IPS-20b (cell line): ENCODE results near the gene CBX7.

Experiments
- H3K27ac ChIP-seq: one replicate; pipeline ENCODE4 v1.5.1; 2013; ENCODE audit warnings: low read length
- H3K27me3 ChIP-seq: 2 replicates; pipeline ENCODE4 v1.6.1; 2013; ENCODE audit warnings: mild to moderate bottlenecking, low read length, inconsistent platforms; ENCODE audit not compliant: insufficient read depth
- H3K36me3 ChIP-seq: 2 replicates; pipeline ENCODE4 v1.6.1; 2013; ENCODE audit warnings: low read depth, mild to moderate bottlenecking, inconsistent platforms, low read length, moderate library complexity; ENCODE audit not compliant: insufficient read depth
- H3K4me1 ChIP-seq: 2 replicates; pipeline ENCODE4 v1.6.1; 2013; ENCODE audit warnings: mild to moderate bottlenecking, control low read depth, inconsistent platforms, low read length, moderate library complexity; ENCODE audit not compliant: insufficient read depth
- H3K4me3 ChIP-seq: 2 replicates; pipeline ENCODE4 v1.5.1; 2013; ENCODE audit warnings: mild to moderate bottlenecking, low read length, inconsistent platforms
- H3K9ac ChIP-seq: 2 replicates; pipeline ENCODE4 v1.6.1; 2013; ENCODE audit warnings: low read depth, mild to moderate bottlenecking, inconsistent platforms, low read length, moderate library complexity
- H3K9me3 ChIP-seq: 2 replicates; pipeline ENCODE4 v1.6.1; 2013; ENCODE audit warnings: mild to moderate bottlenecking, low read depth, low read length, inconsistent platforms; ENCODE audit not compliant: insufficient read depth

CBX7 gene

DNA sequence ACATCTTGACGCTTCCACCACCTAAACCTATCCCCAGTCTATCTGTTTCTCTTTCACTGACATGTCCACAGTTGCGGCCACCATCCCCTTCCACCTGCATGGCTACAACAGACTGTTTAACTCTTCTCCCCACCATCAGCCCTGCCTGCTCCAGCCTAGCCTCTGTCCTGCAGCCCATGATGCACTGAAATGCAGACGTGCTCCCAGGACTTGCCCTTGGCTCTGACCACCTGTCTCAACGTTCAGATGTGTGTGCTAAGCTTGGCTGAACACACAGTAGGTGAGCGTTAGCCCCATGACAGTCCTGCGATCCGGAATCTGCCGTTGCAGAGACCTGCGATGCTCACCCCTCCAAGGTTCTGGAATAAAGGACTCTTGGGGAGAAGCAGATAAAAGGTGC lies 22.7 kb downstream of the CBX7 start:
- H3K27me3 ChIP-seq = no peaks in the 10 kb centered on the region
- H3K4me1 ChIP-seq = peaks cover 12% of the 10 kb centered on the region; the same call in 1 of the 2 replicates
- H3K9ac ChIP-seq = no peak overlapping the region
- H3K4me3 ChIP-seq = no peak overlapping the region
- no peaks in the 10 kb centered on the region for H3K36me3 ChIP-seq
- no peaks in the 10 kb centered on the region for H3K9me3 ChIP-seq
- no peak overlapping the region for H3K27ac ChIP-seq

DNA sequence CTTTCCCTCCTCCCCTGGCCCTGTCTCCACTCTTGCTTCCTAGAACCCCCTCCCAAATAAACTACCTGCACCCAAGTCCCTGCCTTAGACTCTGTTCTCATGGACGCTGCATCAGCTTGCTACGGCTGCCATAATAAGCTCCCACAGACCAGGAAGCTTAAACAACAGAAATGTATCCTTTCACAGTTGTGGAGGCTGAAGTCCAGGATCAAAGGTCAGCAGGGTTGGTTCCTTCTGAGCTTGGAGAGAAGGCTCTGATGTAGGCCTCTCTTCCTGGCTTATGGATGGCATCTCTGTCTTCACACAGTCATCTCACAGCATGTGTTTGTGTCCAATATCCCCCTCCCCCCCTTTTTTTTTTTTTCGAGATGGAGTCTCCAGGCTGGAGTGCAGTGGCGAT lies 23.4 kb downstream of the CBX7 start:
- no peak overlapping the region for H3K4me3 ChIP-seq
- H3K9ac ChIP-seq = no peak overlapping the region
- H3K9me3 ChIP-seq = no peaks in the 10 kb centered on the region
- H3K27ac ChIP-seq = no peak overlapping the region
- H3K4me1 ChIP-seq = peaks cover 12% of the 10 kb centered on the region; the same call in 1 of the 2 replicates
- H3K27me3 ChIP-seq = 0 out of 2 replicates have a peak, but pooled peaks cover 4% of the 10 kb centered on the region
- no peaks in the 10 kb centered on the region for H3K36me3 ChIP-seq

DNA sequence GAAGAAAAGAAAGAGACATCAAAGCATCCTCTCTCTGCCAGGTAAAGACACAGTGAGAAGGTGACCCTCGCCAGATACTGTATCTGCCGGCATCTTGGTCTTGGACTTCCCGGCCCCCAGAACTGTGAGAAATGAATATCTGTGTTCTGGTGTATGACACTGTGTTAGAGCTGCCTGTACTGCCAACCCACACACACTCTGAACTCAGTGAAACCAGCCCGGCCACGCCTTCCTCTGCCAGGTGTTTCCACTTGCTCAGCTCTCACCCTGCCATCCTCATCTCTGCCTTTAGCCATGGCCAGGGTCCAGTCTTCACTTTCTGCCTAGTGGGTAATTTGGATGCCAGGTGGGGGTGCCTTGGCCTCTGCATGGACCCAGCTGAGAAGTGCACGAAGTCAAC lies 24.0 kb downstream of the CBX7 start:
- Histone ChIP-seq H3K4me3 (no peak overlapping the region), H3K9me3 (no peaks in the 10 kb centered on the region), H3K4me1 (peaks cover 12% of the 10 kb centered on the region; the same call in 1 of the 2 replicates), H3K27ac (no peak overlapping the region), H3K9ac (no peak overlapping the region), H3K36me3 (no peaks in the 10 kb centered on the region), H3K27me3 (0 out of 2 replicates have a peak, but pooled peaks cover 4% of the 10 kb centered on the region)

DNA sequence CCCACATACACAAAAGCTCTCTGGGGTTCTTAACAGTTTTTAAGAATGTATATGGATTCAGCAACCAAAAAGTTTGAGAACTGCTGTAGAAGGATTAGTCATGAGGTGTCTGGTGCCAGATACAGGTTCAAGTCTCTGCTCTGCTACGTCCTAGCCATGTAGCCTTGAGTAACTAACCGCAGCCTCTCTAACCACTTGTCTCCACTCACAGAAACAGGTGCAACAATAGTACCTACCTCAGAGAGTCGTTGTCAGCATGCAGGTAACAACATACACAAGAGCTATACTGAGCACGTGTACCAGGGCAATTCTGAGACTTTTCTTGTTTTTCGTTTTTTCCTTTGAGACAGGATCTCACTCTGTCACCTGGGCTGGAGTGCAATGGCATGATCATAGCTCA lies 26.9 kb downstream of the CBX7 start:
- H3K4me3 ChIP-seq = no peak overlapping the region
- no peaks in the 10 kb centered on the region for H3K36me3 ChIP-seq
- no peak overlapping the region for H3K27ac ChIP-seq
- H3K27me3 ChIP-seq = 0 out of 2 replicates have a peak, but pooled peaks cover 4% of the 10 kb centered on the region
- peaks cover 4% of the 10 kb centered on the region; the same call in 1 of the 2 replicates for H3K4me1 ChIP-seq
- H3K9ac ChIP-seq = no peak overlapping the region
- no peaks in the 10 kb centered on the region for H3K9me3 ChIP-seq

DNA sequence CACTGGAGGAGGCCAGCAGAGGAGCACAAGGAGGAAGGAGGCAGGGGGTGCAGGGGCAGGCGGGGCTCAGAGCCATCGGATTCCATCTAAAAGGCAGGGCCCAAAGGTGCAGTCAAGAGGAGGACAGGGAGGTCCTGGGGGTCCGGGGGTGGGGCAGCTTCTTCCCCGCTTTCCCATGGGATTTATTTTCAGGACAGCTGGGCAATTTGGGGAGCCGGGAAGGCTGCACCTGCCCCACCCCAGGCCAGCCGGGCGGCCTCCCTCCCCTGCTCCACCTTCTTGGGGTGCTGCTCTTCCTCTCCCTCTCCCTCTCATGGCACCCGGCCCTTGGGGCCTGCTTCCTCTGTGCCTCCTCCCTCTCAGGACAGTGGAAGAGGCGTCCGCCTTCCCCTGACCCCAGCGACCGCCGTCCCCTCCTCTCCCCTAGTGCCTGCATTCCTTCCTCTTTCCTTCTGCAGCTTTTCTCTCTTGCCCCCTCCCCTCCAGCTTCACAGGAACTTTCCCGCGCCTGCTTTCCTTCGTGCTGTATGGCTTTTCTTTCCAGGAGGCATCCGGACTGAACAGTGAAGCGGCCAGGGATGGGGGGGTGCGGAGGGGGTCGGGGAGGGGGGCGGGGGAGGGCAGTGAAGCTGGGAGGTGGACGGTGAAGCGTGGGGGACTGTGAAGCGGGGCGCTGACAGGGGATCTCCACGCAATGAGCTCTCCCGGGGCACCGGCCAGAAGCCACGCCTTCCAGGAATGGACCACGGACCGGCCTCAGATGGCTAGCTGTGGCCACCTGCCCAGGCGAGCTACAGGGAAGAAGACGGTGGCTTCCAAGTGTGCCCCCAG lies 28.5 kb downstream of the CBX7 start:
- Histone ChIP-seq H3K27me3 (0 out of 2 replicates have a peak, but pooled peaks cover 4% of the 10 kb centered on the region), H3K9ac (no peak overlapping the region; the same call in 1 of the 2 replicates), H3K36me3 (no peaks in the 10 kb centered on the region), H3K4me3 (peak overlapping the region; percentile 26; the same call in 1 of the 2 replicates), H3K27ac (no peak overlapping the region), H3K4me1 (no peaks in the 10 kb centered on the region), H3K9me3 (no peaks in the 10 kb centered on the region)

DNA sequence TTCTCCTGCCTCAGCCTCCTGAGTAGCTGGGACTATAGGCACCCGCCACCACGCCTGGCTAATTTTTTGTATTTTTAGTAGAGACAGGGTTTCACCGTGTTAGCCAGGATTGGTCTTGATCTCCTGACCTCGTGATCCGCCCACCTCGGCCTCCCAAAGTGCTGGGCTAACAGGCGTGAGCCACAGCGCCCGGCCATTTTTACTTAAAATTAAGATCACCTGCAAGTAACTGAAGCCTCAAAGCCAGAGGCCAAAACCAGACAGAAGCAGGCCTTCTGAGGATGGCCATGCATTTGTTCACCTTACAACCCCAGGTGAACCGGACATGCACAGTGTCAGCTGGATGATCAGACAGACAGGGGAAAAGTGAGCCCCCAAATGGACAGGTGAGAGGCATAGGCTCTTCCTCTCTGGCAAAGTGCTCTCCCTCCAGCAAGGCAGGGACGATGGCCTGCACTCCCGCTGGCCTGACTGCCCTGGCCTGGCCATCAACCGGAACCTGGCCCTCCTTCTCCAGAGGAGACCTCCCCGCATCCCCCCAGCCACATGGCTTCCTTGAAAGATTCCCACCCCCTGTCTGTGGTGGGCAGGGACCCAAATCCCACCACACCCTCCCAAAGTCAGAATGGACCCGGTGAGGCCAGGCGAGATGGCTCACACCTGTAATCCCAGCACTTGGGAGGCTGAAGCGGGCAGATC lies 29.6 kb downstream of the CBX7 start:
- Histone ChIP-seq H3K9me3 (no peaks in the 10 kb centered on the region), H3K27ac (no peak overlapping the region)

DNA sequence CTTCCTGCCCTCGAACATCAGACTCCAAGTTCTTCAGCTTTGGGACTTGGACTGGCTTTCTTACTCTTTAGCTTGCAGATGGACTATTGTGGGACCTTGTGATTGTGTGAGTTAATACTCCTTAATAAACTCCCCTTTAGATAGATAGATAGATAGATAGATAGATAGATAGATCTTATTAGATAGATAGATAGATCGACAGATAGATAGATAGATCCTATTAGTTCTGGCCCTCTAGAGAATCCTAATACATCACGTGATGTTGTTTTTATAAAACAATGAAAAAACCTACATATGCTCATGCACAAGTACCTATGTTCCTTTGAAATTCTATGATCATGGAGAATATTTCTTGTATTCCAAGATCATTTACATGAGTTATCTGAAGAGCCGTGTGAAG lies 31.5 kb downstream of the CBX7 start:
- Histone ChIP-seq H3K27ac (no peak overlapping the region), H3K9ac (no peak overlapping the region)

More for the DNA sequence above, 29.6 kb downstream of the CBX7 start:
- Histone ChIP-seq H3K27me3 (0 out of 2 replicates have a peak, but pooled peaks cover 4% of the 10 kb centered on the region), H3K4me1 (no peaks in the 10 kb centered on the region), H3K9ac (no peak overlapping the region), H3K4me3 (no peak overlapping the region), H3K36me3 (no peaks in the 10 kb centered on the region)

DNA sequence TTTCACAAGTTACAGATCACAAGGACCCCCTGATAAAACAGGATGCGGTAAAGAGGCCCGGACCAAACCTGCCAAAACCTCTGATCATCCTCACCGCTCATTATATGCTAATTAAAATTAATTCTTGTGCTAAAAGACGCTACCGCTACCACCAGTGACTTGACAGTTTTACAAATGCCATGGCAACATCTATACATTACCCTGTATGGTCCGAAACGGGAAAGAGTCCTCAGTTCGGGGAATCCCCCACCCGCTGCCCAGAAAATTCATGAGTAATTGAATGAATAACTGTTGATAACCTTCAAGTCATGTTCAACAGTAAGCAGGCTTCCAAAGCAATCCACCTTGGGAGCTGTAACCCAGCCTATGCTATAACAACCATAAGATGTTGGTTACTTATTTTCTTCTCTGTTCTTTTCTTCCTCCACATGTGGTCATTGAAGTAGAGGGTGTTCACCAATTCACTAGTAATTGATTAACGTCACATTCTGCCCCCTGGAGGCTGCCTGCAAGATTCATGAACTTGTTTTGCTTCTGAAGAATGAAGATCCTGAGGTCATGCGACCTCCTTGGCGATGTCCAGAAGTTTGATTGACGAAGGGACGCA lies 34.8 kb downstream of the CBX7 start:
- H3K9ac ChIP-seq = no peak overlapping the region
- no peak overlapping the region for H3K4me3 ChIP-seq
- H3K36me3 ChIP-seq = no peaks in the 10 kb centered on the region
- H3K9me3 ChIP-seq = no peaks in the 10 kb centered on the region
- H3K27ac ChIP-seq = no peak overlapping the region
- peaks cover 22% of the 10 kb centered on the region; the same call in 1 of the 2 replicates for H3K27me3 ChIP-seq
- peaks cover 19% of the 10 kb centered on the region; the same call in 1 of the 2 replicates for H3K4me1 ChIP-seq

More for the DNA sequence above, 31.5 kb downstream of the CBX7 start:
- peaks cover 4% of the 10 kb centered on the region; the same call in 1 of the 2 replicates for H3K4me1 ChIP-seq
- H3K36me3 ChIP-seq = no peaks in the 10 kb centered on the region
- no peaks in the 10 kb centered on the region for H3K9me3 ChIP-seq
- H3K27me3 ChIP-seq = peaks cover 11% of the 10 kb centered on the region; the same call in 1 of the 2 replicates
- no peak overlapping the region for H3K4me3 ChIP-seq

DNA sequence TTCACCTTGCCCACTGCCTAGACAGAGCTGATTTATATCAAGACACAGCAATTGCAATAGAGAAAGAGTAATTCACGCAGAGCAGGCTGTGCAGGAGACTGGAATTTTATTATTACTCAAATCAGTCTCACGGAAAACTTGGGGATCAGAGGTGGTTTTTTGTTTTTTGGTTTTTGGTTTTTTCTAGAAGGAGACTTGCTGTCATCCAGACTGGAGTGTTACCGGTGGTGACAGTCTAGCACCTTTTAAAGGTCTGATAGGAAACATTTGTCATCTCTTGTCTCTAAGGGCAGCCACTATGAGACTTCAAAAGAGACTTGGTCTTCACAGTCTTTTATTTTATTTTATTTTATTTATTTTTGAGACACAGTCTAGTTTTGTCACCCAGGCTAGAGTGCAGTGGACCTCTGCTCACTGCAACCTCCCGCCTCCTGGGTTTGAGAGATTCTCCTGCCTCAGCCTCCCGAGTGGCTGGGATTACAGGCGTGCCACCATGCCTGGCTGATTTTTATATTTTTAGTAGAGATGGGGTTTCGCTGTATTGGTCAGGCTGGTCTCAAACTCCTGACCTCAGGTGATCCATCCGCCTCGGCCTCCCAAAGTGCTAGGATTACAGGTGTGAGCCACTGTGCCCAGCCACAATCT lies 36.4 kb downstream of the CBX7 start:
- Histone ChIP-seq H3K9me3 (no peaks in the 10 kb centered on the region), H3K27me3 (peaks cover 22% of the 10 kb centered on the region; the same call in 1 of the 2 replicates), H3K27ac (no peak overlapping the region), H3K9ac (no peak overlapping the region), H3K36me3 (no peaks in the 10 kb centered on the region), H3K4me1 (peaks cover 19% of the 10 kb centered on the region; the same call in 1 of the 2 replicates), H3K4me3 (no peak overlapping the region)

DNA sequence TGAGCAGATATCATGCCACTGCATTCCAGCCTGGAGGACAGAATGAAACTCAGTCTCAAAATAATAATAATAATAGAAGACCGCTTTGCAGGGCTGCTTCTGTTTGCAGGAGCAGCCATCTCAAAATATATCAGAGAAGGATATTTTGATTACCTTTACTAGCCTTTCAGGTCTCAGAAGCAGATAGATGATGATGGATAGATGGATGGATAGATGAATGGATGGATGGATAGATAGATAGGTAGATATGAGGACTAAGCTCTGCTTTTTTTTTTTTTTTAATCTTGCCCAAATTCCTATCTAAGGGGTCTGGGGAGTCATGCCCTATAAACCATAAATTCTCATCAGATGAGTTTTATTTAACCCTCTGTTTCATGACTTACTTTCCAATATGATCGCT lies 36.9 kb downstream of the CBX7 start:
- Histone ChIP-seq H3K27me3 (peaks cover 22% of the 10 kb centered on the region; the same call in 1 of the 2 replicates), H3K27ac (no peak overlapping the region), H3K4me1 (peaks cover 25% of the 10 kb centered on the region; the same call in 1 of the 2 replicates), H3K36me3 (no peaks in the 10 kb centered on the region), H3K9me3 (no peaks in the 10 kb centered on the region), H3K4me3 (no peak overlapping the region; the same call in 1 of the 2 replicates), H3K9ac (no peak overlapping the region)

DNA sequence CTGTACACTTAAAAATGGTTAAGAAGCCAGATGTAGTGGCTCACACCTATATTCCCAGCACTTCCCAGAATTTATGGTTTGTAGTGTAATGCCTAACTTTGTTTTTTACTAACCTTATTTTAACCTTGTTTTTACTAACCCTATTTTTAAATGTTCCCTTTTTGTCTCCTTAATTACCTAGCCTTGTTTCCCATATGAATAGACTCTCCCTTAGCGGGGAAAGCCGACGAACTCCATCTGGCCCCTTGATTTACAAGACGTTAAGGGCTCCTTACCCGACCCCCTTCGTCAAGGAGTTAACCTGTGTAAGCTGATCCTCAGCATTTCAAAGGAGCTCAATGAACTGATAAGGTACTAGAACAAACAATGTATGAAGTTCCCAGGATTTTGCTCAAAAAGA lies 38.4 kb downstream of the CBX7 start:
- Histone ChIP-seq H3K27ac (no peak overlapping the region), H3K9me3 (no peaks in the 10 kb centered on the region)

More for the DNA sequence above, 38.4 kb downstream of the CBX7 start:
- H3K9ac ChIP-seq = no peak overlapping the region; the same call in 1 of the 2 replicates
- peak overlapping the region; percentile 57 for H3K4me3 ChIP-seq
- H3K4me1 ChIP-seq = peaks cover 26% of the 10 kb centered on the region; the same call in 1 of the 2 replicates
- no peaks in the 10 kb centered on the region for H3K36me3 ChIP-seq
- H3K27me3 ChIP-seq = peaks cover 22% of the 10 kb centered on the region; the same call in 1 of the 2 replicates
